AG04450 (cell line): ENCODE results near the gene SEMA6A. TPM values are rescaled to one million over a fixed set of nuclear protein-coding genes. Genes with fewer than 3 reads are reported as not detected.

Experiments
- CTCF ChIA-PET: fragments of 300-600, 350-600 bp; formaldehyde crosslinking; extraction: SDS; loops from one replicate; lab custom pipeline; 2022; ENCODE audit warnings: antibody characterized with exemption, inconsistent platforms; lab: Charles Lee
- POLR2A ChIA-PET: fragments of 350-600 bp; formaldehyde crosslinking; extraction: SDS; loops from one replicate; lab custom pipeline; 2021; ENCODE audit warnings: antibody characterized with exemption, inconsistent platforms; lab: Yijun Ruan, JAX
- DNase-seq: peaks from one replicate; pipeline ENCODE4 v3.0.0-alpha.2; 2011; ENCODE audit warnings: low read depth, low spot score
- H3K27ac ChIP-seq: one replicate; pipeline ENCODE4 v1.5.1; 2012; ENCODE audit warnings: low read depth, low read length, control low read depth
- H3K27me3 ChIP-seq: one replicate; pipeline ENCODE4 v1.6.0; 2012; ENCODE audit warnings: low read length; ENCODE audit not compliant: control insufficient read depth, insufficient read depth
- H3K4me3 ChIP-seq: 2 replicates; pipeline ENCODE4 v1.5.1; 2011; ENCODE audit warnings: mild to moderate bottlenecking, low read depth, low read length, control low read depth
- H3K9me3 ChIP-seq: 2 replicates; pipeline ENCODE4 v1.5.1; 2012; ENCODE audit warnings: low read length; ENCODE audit not compliant: control insufficient read depth, insufficient read depth
- polyA plus RNA-seq: library from polyadenylated mRNA; depleted of rRNA; stranded (reverse); fragments of >200 nt; gene quantifications from 2 replicates; pipeline ENCODE4 v1.2.3, GENCODE V29; 2011
- TF ChIP-seq, protein P1 (sequence below): IDR thresholded peaks from 2 replicates; pipeline ENCODE4 v1.5.1; 2011; ENCODE audit warnings: low read depth, low read length, control low read depth, inconsistent platforms

SEMA6A gene
- polyA plus RNA-seq, 1 experiment, result 0.17 TPM

DNA sequence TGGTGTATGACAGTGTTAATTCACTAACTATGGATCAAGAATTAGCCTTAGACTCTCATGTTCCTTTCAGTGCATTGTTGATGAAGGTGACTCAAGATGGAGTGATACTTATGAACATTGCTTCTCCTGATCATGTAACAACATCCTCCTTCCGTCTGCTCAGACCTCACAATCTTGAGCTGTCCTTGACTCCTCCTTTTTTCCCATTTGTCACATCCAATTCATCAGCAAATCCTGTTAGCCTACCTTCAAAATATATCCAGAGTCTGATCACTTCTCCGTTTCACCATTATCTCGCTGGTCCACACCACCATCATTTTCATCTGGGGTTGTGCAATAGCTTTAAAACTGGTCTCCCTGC, 9.2 kb upstream of the SEMA6A start:
- CTCF ChIA-PET, result no interaction called here
- no peak for DNase-seq
- Histone ChIP-seq H3K4me3 (no peak overlapping the region), H3K27ac (no peak overlapping the region), H3K9me3 (no peaks in the 10 kb centered on the region), H3K27me3 (no peaks in the 10 kb centered on the region)
- TF ChIP-seq, protein P1, sequence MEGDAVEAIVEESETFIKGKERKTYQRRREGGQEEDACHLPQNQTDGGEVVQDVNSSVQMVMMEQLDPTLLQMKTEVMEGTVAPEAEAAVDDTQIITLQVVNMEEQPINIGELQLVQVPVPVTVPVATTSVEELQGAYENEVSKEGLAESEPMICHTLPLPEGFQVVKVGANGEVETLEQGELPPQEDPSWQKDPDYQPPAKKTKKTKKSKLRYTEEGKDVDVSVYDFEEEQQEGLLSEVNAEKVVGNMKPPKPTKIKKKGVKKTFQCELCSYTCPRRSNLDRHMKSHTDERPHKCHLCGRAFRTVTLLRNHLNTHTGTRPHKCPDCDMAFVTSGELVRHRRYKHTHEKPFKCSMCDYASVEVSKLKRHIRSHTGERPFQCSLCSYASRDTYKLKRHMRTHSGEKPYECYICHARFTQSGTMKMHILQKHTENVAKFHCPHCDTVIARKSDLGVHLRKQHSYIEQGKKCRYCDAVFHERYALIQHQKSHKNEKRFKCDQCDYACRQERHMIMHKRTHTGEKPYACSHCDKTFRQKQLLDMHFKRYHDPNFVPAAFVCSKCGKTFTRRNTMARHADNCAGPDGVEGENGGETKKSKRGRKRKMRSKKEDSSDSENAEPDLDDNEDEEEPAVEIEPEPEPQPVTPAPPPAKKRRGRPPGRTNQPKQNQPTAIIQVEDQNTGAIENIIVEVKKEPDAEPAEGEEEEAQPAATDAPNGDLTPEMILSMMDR, result no peak
- POLR2A ChIA-PET, result no interaction called here

DNA sequence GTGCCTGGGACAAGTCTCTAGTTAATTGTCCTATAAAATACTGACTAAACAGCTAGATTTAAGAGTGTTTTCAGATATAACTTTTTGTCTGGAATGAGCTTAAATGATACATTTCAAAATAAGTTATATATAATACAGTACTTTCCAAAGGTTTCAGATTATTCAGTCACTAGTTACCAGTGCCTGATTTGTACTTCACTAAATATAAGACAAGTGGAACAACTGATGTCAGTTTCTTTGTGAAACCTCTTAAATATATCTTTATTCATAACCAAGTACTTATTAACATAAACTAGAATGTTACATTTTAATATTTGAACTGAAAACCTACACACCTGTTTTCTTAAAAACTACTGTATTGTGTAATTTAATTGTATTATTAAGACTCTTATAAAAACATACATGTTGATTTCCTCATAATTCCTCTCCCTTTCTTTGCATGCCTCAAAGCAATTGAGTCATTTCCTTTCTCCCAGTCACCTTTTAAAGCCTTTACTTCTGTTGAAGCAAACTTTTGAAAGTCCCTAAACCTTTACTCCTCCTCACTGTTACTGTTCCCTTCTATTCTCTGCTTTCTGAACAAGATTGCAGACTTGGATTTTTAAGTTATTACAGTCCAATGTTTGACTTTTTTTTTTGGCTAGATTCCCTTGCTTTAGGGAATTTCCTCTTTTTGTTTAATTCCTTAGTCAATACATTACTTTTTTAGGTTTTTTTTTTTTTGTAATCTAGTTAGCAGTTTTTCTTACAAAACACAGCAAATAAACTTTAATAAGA, 8.7 kb upstream of the SEMA6A start:
- H3K27ac ChIP-seq, result no peak overlapping the region
- POLR2A ChIA-PET, result no interaction called here
- TF ChIP-seq, protein P1, result no peak
- no peaks in the 10 kb centered on the region for H3K9me3 ChIP-seq
- H3K4me3 ChIP-seq, result no peak overlapping the region
- CTCF ChIA-PET, result no interaction called here
- H3K27me3 ChIP-seq, result no peaks in the 10 kb centered on the region
- DNase-seq, result no peak

DNA sequence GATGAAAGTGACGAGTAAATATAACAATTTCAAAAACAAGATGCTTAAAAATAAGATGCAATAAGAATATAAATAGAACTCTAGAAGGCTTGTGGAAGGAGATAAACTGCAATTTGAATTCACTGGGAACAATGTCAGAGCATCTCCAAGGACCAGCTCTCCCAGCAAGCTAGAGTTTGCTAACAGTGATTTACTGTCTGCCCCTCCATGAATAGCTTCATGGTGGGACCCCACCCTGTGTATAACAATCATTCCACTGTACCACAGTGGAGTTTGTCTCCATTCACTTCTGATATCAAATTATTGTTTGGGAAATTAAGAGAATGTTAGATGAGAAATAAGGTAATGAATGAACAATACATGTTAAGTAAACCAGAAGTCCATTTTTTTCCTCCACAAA, 7.3 kb upstream of the SEMA6A start:
- no peak overlapping the region for H3K27ac ChIP-seq
- TF ChIP-seq, protein P1, result no peak
- peaks cover 6% of the 10 kb centered on the region for H3K27me3 ChIP-seq
- no peak for DNase-seq
- H3K4me3 ChIP-seq, result no peak overlapping the region
- ChIA-PET POLR2A (no interaction called here), CTCF (no interaction called here)
- no peaks in the 10 kb centered on the region for H3K9me3 ChIP-seq

DNA sequence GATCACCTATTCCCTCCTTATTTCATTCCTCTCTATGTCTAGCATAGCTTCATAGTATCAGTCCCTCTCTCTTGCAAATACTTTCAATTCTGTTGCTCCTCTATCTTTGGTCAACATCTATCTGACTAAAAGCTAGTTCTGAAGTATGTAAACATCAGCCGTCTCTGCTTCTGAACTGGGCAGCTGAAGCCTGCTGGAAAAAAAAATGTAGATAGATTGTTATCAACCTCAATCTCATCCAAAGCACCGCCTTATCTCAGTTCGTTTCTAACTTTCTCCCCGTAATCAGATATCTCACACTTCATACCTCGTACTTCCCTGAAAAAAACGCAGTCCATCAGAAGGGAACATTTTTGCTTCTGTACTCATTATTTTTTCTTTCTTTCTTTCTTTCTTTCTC, 4.5 kb upstream of the SEMA6A start:
- Histone ChIP-seq H3K9me3 (peaks cover 7% of the 10 kb centered on the region; the same call in 1 of the 2 replicates), H3K4me3 (no peak overlapping the region), H3K27me3 (peaks cover 28% of the 10 kb centered on the region), H3K27ac (no peak overlapping the region)
- CTCF ChIA-PET, result no interaction called here
- TF ChIP-seq, protein P1, result no peak
- POLR2A ChIA-PET, result no interaction called here
- DNase-seq, result no peak

DNA sequence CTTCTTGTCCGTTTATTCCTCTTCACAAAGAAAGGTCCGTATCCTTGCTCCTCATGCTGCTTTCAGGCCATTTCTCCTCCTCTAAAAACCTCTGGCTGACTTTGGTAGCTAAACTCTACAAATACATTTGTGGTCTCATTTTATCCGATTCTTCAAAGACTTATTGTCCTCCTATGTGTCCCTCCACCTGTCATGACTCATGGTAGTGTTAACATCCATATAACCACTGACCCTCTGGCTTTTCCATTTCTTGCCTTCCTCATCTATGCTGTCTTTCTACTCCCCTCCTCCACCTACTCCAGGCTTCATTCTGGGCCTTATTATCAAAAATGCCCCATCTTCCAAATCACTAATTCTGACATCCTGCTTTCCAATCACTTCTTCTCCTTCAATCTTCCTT, 4.1 kb upstream of the SEMA6A start:
- Histone ChIP-seq H3K27ac (no peak overlapping the region), H3K27me3 (peaks cover 33% of the 10 kb centered on the region), H3K9me3 (peaks cover 10% of the 10 kb centered on the region; the same call in 1 of the 2 replicates), H3K4me3 (no peak overlapping the region)
- DNase-seq, result no peak
- POLR2A ChIA-PET, result no interaction called here
- TF ChIP-seq, protein P1, result no peak
- CTCF ChIA-PET, result no interaction called here
